ENCODE data around the gene BOK.

GRCh38 chr2:241545106-241545505 lies 13.4 kb upstream of the BOK start:
- TF ChIP-seq, protein P1, sequence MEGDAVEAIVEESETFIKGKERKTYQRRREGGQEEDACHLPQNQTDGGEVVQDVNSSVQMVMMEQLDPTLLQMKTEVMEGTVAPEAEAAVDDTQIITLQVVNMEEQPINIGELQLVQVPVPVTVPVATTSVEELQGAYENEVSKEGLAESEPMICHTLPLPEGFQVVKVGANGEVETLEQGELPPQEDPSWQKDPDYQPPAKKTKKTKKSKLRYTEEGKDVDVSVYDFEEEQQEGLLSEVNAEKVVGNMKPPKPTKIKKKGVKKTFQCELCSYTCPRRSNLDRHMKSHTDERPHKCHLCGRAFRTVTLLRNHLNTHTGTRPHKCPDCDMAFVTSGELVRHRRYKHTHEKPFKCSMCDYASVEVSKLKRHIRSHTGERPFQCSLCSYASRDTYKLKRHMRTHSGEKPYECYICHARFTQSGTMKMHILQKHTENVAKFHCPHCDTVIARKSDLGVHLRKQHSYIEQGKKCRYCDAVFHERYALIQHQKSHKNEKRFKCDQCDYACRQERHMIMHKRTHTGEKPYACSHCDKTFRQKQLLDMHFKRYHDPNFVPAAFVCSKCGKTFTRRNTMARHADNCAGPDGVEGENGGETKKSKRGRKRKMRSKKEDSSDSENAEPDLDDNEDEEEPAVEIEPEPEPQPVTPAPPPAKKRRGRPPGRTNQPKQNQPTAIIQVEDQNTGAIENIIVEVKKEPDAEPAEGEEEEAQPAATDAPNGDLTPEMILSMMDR (IDR thresholded peaks at IDR 0.05) = no peak
- no peak for TF ChIP-seq POLR2A (IDR thresholded peaks at IDR 0.05)
